Measurements from ENCODE around the gene HERC2.

GRCh38 chr15:28131400-28131799 is 190.6 kb downstream of the HERC2 start:
- no peak for TF ChIP-seq POLR2A (IDR thresholded peaks at IDR 0.05)
- TF ChIP-seq CTCF (IDR thresholded peaks at IDR 0.05), result no peak
